ENCODE data around the gene MCOLN3. TPM values are rescaled to one million over a fixed set of nuclear protein-coding genes. Genes with fewer than 3 reads are reported as not detected.
A peak's percentile ranks its signal among the peaks of the same experiment; 100 is the strongest.

Gene MCOLN3, protein sequence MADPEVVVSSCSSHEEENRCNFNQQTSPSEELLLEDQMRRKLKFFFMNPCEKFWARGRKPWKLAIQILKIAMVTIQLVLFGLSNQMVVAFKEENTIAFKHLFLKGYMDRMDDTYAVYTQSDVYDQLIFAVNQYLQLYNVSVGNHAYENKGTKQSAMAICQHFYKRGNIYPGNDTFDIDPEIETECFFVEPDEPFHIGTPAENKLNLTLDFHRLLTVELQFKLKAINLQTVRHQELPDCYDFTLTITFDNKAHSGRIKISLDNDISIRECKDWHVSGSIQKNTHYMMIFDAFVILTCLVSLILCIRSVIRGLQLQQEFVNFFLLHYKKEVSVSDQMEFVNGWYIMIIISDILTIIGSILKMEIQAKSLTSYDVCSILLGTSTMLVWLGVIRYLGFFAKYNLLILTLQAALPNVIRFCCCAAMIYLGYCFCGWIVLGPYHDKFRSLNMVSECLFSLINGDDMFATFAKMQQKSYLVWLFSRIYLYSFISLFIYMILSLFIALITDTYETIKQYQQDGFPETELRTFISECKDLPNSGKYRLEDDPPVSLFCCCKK
- 100 to 1,000 TPM in 1 of 4 donors, 1 to 10 TPM in 3; 1.2 to 192 (median 2.6) TPM for polyA plus RNA-seq
- long read RNA-seq, donor 1: 0 reads
- long read RNA-seq, donor 2, transcript MCOLN3-203 (13 exons, 2,756 nt): major isoform, 5 of 9 reads
- long read RNA-seq, donor 2, partial matches to known transcripts: 0 of 9 reads
- long read RNA-seq, donor 2, other reads (novel, unspliced or antisense): 0 of 9 reads
- long read RNA-seq, donor 3, transcript MCOLN3-204 (4 exons, 2,727 nt): major isoform, 9 of 12 reads
- long read RNA-seq, donor 3, partial matches to known transcripts: 0 of 12 reads
- long read RNA-seq, donor 3, other reads (novel, unspliced or antisense): 0 of 12 reads
- long read RNA-seq, donor 4: 0 reads
- long read RNA-seq, donor 5, partial matches to known transcripts: 0 of 4 reads
- long read RNA-seq, donor 5, other reads (novel, unspliced or antisense): 0 of 4 reads
- long read RNA-seq, donor 6, transcript MCOLN3-203 (13 exons, 2,756 nt): minor isoform, 6 of 56 reads
- long read RNA-seq, donor 6, transcript MCOLN3-204 (4 exons, 2,727 nt): major isoform, 14 of 56 reads
- long read RNA-seq, donor 6, partial matches to known transcripts: 35 of 56 reads
- long read RNA-seq, donor 6, other reads (novel, unspliced or antisense): 0 of 56 reads
- long read RNA-seq, donor 7: 0 reads
- long read RNA-seq, donor 8: 0 reads
- long read RNA-seq, donor 9, transcript MCOLN3-204 (4 exons, 2,727 nt): major isoform, 9 of 10 reads
- long read RNA-seq, donor 9, partial matches to known transcripts: 0 of 10 reads
- long read RNA-seq, donor 9, other reads (novel, unspliced or antisense): 0 of 10 reads
- long read RNA-seq, donor 10, transcript MCOLN3-204 (4 exons, 2,727 nt): major isoform, 5 of 14 reads
- long read RNA-seq, donor 10, partial matches to known transcripts: 6 of 14 reads
- long read RNA-seq, donor 10, other reads (novel, unspliced or antisense): 0 of 14 reads

DNA sequence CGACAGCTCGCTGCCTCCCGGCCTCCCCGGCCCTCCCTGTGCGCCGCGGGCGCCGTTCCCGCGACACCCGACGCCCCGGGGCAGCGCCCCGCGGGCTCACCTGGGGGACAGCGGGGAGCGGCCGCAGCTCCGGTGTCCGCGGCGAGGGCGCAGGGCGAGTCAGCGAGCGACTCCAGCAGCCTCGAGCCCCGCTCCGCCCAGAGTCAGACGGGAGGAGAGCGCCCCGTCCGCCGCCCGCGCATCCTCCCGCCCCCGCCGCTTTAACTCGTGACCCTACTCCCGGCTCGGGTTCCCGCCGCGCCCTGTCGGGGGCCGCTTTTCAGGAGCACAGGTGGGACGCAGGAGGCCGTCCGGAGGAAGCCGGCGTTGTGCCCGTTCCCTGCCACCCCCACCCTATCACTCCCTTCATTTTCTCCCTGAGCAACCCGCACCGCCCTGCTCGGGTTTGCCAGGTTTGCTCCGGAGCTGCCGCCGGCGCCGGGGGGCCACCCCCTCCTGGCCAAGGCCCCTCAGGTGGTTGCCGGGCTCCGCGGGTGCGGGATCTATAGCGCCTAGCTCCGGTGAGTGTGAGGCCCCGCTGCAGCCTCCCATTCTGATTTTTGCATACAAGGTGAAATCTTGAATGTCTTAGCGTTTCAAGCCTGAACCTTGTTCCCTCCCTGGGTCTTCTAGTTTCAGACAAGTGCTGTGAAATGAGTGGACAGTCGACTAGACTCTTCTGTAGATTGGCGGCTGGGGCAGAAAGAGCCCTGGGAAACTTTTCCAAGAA lies at the start of gene MCOLN3:
TSS of gene MCOLN3 (minus strand) at position 205 of the 769 bp plus-strand sequence. CDS start 3,140 bp downstream, outside the sequence.
- peak within 1 kb of the TSS in 1 of 3 donors; percentile 96 for H3K27ac ChIP-seq (ENCODE audit: low read depth in 1 of 3, low read length in 2 of 3)

DNA sequence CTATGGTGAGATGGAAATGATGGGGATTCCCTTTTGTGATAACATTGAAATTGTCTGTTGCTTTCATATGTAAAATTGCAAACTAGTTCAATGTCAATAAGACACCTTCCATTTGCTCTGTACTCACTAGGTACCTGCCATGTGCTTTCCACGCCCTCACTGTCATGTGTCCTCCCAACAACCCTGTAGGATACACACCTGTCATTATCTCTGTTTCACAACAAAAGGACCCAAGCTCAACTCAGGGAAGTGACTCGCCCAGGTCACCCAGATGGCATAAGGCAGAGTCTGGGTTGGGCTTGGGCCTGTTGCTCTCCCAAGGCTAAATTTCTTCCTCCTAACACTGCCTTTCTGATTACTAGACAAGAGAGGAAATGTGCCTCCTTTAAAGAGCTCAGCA lies 45.3 kb upstream of the MCOLN3 start:
- Histone ChIP-seq H3K36me3 (ENCODE audit: control insufficient read depth in 3 of 3, insufficient read depth in 2 of 3, low read depth in 1 of 3, low read length in 3 of 3) (no peaks in the 10 kb centered on the region), H3K4me3 (ENCODE audit: low read depth in 1 of 3, low read length in 3 of 3) (no peak overlapping the region), H3K27me3 (ENCODE audit: control insufficient read depth in 3 of 3, insufficient read depth in 3 of 3, low read length in 3 of 3) (peaks cover 0 to 6% (median 0%) of the 10 kb centered on the region in 3 donors), H3K9me3 (ENCODE audit: control insufficient read depth in 2 of 2, insufficient read depth in 1 of 2, low read depth in 1 of 2, low read length in 1 of 2) (no peaks in the 10 kb centered on the region), H3K4me1 (ENCODE audit: control insufficient read depth in 3 of 3, insufficient read depth in 2 of 3, low read depth in 1 of 3, low read length in 2 of 3) (no peaks in the 10 kb centered on the region), H3K27ac (ENCODE audit: low read depth in 1 of 3, low read length in 2 of 3) (no peak overlapping the region)
- DNase-seq (peak; percentile 37 to 49), FAIRE-seq (no peak)
- WGBS, 3 donors: 37 to 59% (median 59%) methylated on average over 2 of the region's 2 CpGs

More for the DNA sequence above, at the start of gene MCOLN3:
- H3K36me3 ChIP-seq (ENCODE audit: control insufficient read depth in 3 of 3, insufficient read depth in 2 of 3, low read depth in 1 of 3, low read length in 3 of 3): peaks cover 0 to 3% (median 0%) of the 10 kb centered on the region in 3 donors
- H3K27me3 ChIP-seq (ENCODE audit: control insufficient read depth in 3 of 3, insufficient read depth in 3 of 3, low read length in 3 of 3): peaks cover 0 to 13% (median 8%) of the 10 kb centered on the region in 3 donors
- peak within 1 kb of the TSS; percentile 29 to 79 (median 57) for H3K4me3 ChIP-seq (ENCODE audit: low read depth in 1 of 3, low read length in 3 of 3)
- DNase-seq: peak; percentile 44 to 90
- no peak for FAIRE-seq
- H3K9me3 ChIP-seq (ENCODE audit: control insufficient read depth in 2 of 2, insufficient read depth in 1 of 2, low read depth in 1 of 2, low read length in 1 of 2): no peaks in the 10 kb centered on the region
- peaks cover 0 to 7% (median 6%) of the 10 kb centered on the region in 3 donors for H3K4me1 ChIP-seq (ENCODE audit: control insufficient read depth in 3 of 3, insufficient read depth in 2 of 3, low read depth in 1 of 3, low read length in 2 of 3)
- 1% methylated on average over 46 to 73 of the region's 73 CpGs for WGBS, 3 donors

DNA sequence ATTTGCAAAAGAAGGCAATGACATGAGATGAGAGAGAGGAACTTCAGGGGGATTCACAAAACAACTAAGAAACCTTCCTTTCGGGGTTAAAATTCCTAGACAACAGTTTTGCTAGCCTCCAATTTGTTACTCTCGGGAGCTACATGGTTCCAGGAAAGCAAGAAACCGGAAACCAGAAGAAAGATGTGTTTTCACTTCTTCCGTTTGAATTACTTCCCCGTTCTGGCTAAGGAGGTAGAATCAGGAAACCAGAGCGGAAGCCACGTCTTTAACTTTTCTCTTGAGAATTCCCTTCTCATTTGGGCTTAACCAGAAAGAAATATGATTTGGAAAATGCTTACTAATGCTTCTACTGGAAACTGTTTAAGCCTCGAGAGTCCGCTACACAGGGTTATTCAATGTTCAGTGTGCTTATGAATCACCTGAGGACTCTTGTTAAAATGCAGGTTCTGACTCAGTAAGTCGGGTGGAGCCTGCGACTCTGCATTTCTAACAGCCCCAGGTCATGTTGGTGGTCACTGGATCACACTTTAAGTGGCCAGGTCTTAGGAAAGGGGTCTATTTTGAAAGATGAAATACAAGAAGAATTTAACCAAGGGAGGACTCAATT lies 43.5 kb upstream of the MCOLN3 start:
- Histone ChIP-seq H3K27ac (ENCODE audit: low read depth in 1 of 3, low read length in 2 of 3) (no peak overlapping the region), H3K27me3 (ENCODE audit: control insufficient read depth in 3 of 3, insufficient read depth in 3 of 3, low read length in 3 of 3) (peaks cover 0 to 2% (median 0%) of the 10 kb centered on the region in 3 donors), H3K9me3 (ENCODE audit: control insufficient read depth in 2 of 2, insufficient read depth in 1 of 2, low read depth in 1 of 2, low read length in 1 of 2) (no peaks in the 10 kb centered on the region), H3K36me3 (ENCODE audit: control insufficient read depth in 3 of 3, insufficient read depth in 2 of 3, low read depth in 1 of 3, low read length in 3 of 3) (no peaks in the 10 kb centered on the region), H3K4me3 (ENCODE audit: low read depth in 1 of 3, low read length in 3 of 3) (no peak overlapping the region), H3K4me1 (ENCODE audit: control insufficient read depth in 3 of 3, insufficient read depth in 2 of 3, low read depth in 1 of 3, low read length in 2 of 3) (no peaks in the 10 kb centered on the region)
- WGBS, 3 donors: 54 to 76% (median 64%) methylated on average over 11 of the region's 11 CpGs
- FAIRE-seq: no peak
- DNase-seq: no peak

DNA sequence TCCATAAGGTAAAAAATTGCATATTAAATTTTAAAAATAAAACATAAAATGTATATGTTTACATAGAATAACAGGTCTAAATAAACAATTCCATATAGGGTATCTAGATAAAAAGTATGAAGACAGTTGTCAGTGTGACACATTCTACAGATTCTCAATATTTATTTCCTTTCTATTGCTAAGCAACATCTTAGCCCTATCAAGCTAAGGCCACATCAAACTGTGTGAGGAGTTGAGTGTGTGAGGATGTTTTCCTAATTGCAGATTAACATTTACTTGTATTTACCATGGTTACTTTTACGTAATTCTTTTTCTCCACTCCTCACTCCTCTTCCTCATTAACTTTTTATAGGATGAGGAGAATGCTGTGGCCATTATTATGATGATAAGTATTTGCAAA lies 41.9 kb upstream of the MCOLN3 start:
- DNase-seq: no peak
- no peaks in the 10 kb centered on the region for H3K9me3 ChIP-seq (ENCODE audit: control insufficient read depth in 2 of 2, insufficient read depth in 1 of 2, low read depth in 1 of 2, low read length in 1 of 2)
- 81 to 90% (median 84%) methylated on average over 1 of the region's 1 CpG for WGBS, 3 donors

DNA sequence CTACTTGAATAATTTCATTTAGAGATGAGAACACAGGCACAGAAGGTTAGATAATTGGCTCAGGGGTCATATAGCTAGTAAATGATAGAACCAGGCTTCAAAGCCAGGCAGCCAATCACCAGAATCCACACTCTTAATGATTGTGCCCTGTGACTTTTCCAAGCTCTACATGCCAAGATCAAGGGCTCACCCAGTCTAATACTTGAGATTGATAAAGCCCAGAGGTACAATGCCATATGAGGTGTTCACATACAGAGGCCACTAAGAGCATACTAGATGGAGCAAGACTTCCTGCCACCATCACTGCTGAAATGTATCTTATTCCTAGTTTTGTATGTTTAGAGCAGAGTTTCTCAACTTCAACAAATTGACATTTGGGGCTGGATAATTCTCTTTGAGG lies 40.9 kb upstream of the MCOLN3 start:
- no peak for DNase-seq
- H3K9me3 ChIP-seq (ENCODE audit: control insufficient read depth in 2 of 2, insufficient read depth in 1 of 2, low read depth in 1 of 2, low read length in 1 of 2): no peaks in the 10 kb centered on the region
- no peaks in the 10 kb centered on the region for H3K36me3 ChIP-seq (ENCODE audit: control insufficient read depth in 3 of 3, insufficient read depth in 2 of 3, low read depth in 1 of 3, low read length in 3 of 3)
- no peaks in the 10 kb centered on the region for H3K4me1 ChIP-seq (ENCODE audit: control insufficient read depth in 3 of 3, insufficient read depth in 2 of 3, low read depth in 1 of 3, low read length in 2 of 3)
- no peak for FAIRE-seq
- H3K27ac ChIP-seq (ENCODE audit: low read depth in 1 of 3, low read length in 2 of 3): no peak overlapping the region
- H3K4me3 ChIP-seq (ENCODE audit: low read depth in 1 of 3, low read length in 3 of 3): no peak overlapping the region
- peaks cover 0 to 2% (median 0%) of the 10 kb centered on the region in 3 donors for H3K27me3 ChIP-seq (ENCODE audit: control insufficient read depth in 3 of 3, insufficient read depth in 3 of 3, low read length in 3 of 3)

More for the DNA sequence above, 41.9 kb upstream of the MCOLN3 start:
- Histone ChIP-seq H3K4me3 (ENCODE audit: low read depth in 1 of 3, low read length in 3 of 3) (no peak overlapping the region), H3K27me3 (ENCODE audit: control insufficient read depth in 3 of 3, insufficient read depth in 3 of 3, low read length in 3 of 3) (peaks cover 0 to 2% (median 0%) of the 10 kb centered on the region in 3 donors), H3K36me3 (ENCODE audit: control insufficient read depth in 3 of 3, insufficient read depth in 2 of 3, low read depth in 1 of 3, low read length in 3 of 3) (no peaks in the 10 kb centered on the region), H3K4me1 (ENCODE audit: control insufficient read depth in 3 of 3, insufficient read depth in 2 of 3, low read depth in 1 of 3, low read length in 2 of 3) (no peaks in the 10 kb centered on the region), H3K27ac (ENCODE audit: low read depth in 1 of 3, low read length in 2 of 3) (no peak overlapping the region)
- no peak for FAIRE-seq

DNA sequence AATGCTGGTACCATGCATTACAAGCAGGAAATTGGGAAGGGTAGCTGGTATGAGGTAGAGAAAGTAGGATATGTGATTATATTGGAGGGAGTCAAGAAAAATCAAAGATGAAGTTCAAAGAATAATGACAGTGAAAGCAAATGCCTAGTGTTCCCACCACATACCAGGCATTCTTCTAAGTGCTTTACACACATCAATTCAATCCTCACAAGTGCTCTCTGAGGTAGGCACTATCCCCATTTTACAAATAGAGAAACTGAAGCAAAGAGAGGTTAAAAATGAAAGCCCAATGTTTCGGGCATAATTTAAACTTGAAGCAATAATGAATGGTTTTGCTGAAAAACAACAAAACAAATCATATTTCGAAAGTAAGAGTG lies 40.1 kb upstream of the MCOLN3 start:
- H3K9me3 ChIP-seq (ENCODE audit: control insufficient read depth in 2 of 2, insufficient read depth in 1 of 2, low read depth in 1 of 2, low read length in 1 of 2): no peaks in the 10 kb centered on the region
- no peak for FAIRE-seq
- H3K4me1 ChIP-seq (ENCODE audit: control insufficient read depth in 3 of 3, insufficient read depth in 2 of 3, low read depth in 1 of 3, low read length in 2 of 3): no peaks in the 10 kb centered on the region
- no peaks in the 10 kb centered on the region for H3K36me3 ChIP-seq (ENCODE audit: control insufficient read depth in 3 of 3, insufficient read depth in 2 of 3, low read depth in 1 of 3, low read length in 3 of 3)
- H3K27ac ChIP-seq (ENCODE audit: low read depth in 1 of 3, low read length in 2 of 3): no peak overlapping the region
- no peak overlapping the region for H3K4me3 ChIP-seq (ENCODE audit: low read depth in 1 of 3, low read length in 3 of 3)
- peaks cover 0 to 2% (median 0%) of the 10 kb centered on the region in 3 donors for H3K27me3 ChIP-seq (ENCODE audit: control insufficient read depth in 3 of 3, insufficient read depth in 3 of 3, low read length in 3 of 3)
- 76 to 91% (median 84%) methylated on average over 2 of the region's 2 CpGs for WGBS, 3 donors
- DNase-seq: no peak

DNA sequence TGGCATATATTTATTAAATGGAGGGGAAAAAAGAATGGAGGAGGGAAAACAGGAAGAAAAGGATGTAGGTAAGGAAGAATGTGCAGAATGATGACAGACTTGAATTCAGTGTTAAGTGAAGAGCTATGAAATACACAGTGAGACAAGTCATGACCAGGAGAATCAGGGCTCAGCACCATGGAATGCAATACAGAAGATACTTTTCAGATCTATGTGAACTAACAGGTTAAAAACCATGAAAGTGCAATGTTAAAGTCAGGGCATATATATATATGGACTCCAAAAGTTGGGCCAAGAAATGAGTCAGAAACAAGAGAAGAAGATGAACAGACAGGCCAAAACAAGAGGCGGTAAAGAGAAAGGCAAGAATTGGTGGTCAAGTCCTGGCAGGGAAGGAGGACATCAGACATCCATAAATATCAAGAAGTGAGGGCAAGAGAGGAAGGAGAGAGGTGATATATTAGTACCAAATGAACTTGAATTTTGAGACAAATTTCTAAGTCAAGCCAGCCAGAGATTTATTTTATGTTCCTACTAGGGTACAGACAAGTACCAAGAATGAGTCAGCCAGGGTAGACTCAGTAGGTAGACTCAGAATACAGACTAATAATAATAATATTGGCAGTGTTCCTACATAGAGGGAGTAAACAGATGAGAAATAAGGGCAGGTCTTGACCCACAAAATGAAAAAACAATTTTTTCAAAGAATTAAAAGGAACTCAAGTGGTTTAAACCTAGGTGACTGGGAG lies 39.5 kb upstream of the MCOLN3 start:
- Histone ChIP-seq H3K27ac (ENCODE audit: low read depth in 1 of 3, low read length in 2 of 3) (no peak overlapping the region), H3K36me3 (ENCODE audit: control insufficient read depth in 3 of 3, insufficient read depth in 2 of 3, low read depth in 1 of 3, low read length in 3 of 3) (no peaks in the 10 kb centered on the region), H3K4me1 (ENCODE audit: control insufficient read depth in 3 of 3, insufficient read depth in 2 of 3, low read depth in 1 of 3, low read length in 2 of 3) (no peaks in the 10 kb centered on the region), H3K9me3 (ENCODE audit: control insufficient read depth in 2 of 2, insufficient read depth in 1 of 2, low read depth in 1 of 2, low read length in 1 of 2) (no peaks in the 10 kb centered on the region), H3K4me3 (ENCODE audit: low read depth in 1 of 3, low read length in 3 of 3) (no peak overlapping the region), H3K27me3 (ENCODE audit: control insufficient read depth in 3 of 3, insufficient read depth in 3 of 3, low read length in 3 of 3) (no peaks in the 10 kb centered on the region)
- no peak for FAIRE-seq
- DNase-seq: no peak
- 90 to 97% (median 95%) methylated on average over 1 of the region's 1 CpG for WGBS, 3 donors
